ENCODE measurements around the gene SORCS3. TPM values are rescaled to one million over a fixed set of nuclear protein-coding genes. Genes with fewer than 3 reads are reported as not detected.

SORCS3 gene
- total and polyA plus RNA-seq, 4 donors, result 0.14 TPM; not detected in 3

- DNase-seq, result no peak
Measured at GRCh38 chr10:105288613-105289012, 647.5 kb downstream of the SORCS3 start.

DNA sequence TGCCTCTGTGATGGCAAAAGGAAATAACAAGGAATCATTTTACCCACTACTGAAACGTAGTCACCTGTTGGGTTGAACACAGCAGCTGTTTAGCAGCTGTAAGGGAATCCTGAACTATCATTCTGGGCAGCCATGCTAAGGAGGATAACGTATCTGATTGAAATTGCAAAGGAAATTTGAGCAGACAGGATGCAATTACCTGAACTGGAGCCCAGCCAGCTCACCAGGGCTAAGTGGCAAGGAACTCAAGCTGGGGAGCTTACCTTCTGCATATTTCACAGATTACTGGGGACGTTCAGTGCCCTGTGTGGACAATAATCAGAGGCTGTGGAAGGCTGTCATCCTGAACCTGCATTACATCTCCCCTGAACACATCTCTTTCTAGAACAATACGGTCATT, 650.5 kb downstream of the SORCS3 start:
- no peak overlapping the region for H3K4me3 ChIP-seq
- no peak overlapping the region for H3K9ac ChIP-seq (ENCODE audit: insufficient read depth in 1 of 2, low read length in 2 of 2)
- DNase-seq (peak in 1 of 3 donors; percentile 23), ATAC-seq (ENCODE audit: insufficient read depth, low FRiP score) (no peak)
- TF ChIP-seq, protein P1, sequence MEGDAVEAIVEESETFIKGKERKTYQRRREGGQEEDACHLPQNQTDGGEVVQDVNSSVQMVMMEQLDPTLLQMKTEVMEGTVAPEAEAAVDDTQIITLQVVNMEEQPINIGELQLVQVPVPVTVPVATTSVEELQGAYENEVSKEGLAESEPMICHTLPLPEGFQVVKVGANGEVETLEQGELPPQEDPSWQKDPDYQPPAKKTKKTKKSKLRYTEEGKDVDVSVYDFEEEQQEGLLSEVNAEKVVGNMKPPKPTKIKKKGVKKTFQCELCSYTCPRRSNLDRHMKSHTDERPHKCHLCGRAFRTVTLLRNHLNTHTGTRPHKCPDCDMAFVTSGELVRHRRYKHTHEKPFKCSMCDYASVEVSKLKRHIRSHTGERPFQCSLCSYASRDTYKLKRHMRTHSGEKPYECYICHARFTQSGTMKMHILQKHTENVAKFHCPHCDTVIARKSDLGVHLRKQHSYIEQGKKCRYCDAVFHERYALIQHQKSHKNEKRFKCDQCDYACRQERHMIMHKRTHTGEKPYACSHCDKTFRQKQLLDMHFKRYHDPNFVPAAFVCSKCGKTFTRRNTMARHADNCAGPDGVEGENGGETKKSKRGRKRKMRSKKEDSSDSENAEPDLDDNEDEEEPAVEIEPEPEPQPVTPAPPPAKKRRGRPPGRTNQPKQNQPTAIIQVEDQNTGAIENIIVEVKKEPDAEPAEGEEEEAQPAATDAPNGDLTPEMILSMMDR (IDR thresholded peaks at IDR 0.05; ENCODE audit: control extremely low read depth, extremely low read depth), result no peak
- H3K4me1 ChIP-seq (ENCODE audit: control insufficient read depth in 5 of 5, insufficient read depth in 5 of 5, low read length in 5 of 5), result peaks cover 0 to 2% (median 0%) of the 10 kb centered on the region in 5 donors
- WGBS, 2 donors, result 39 to 63% methylated on average over 4 of the region's 4 CpGs
- H3K27me3 ChIP-seq (ENCODE audit: control insufficient read depth in 3 of 3, insufficient read depth in 3 of 3, low read length in 2 of 3), result no peaks in the 10 kb centered on the region
- H3K27ac ChIP-seq (ENCODE audit: low read depth in 1 of 2, low read length in 1 of 2), result no peak overlapping the region
- no peaks in the 10 kb centered on the region for H3K36me3 ChIP-seq (ENCODE audit: control insufficient read depth in 4 of 4, insufficient read depth in 4 of 4, low read length in 4 of 4)
- H3K9me3 ChIP-seq (ENCODE audit: control insufficient read depth in 4 of 4, insufficient read depth in 3 of 4, low read length in 3 of 4), result peaks cover 0 to 6% (median 1%) of the 10 kb centered on the region in 4 donors

More at GRCh38 chr10:105288613-105289012, 647.5 kb downstream of the SORCS3 start:
- ATAC-seq (ENCODE audit: insufficient read depth, low FRiP score), result no peak
- Histone ChIP-seq H3K4me3 (no peak overlapping the region), H3K9me3 (ENCODE audit: control insufficient read depth in 4 of 4, insufficient read depth in 3 of 4, low read length in 3 of 4) (peaks cover 0 to under 1% (median 0%) of the 10 kb centered on the region in 4 donors), H3K27me3 (ENCODE audit: control insufficient read depth in 3 of 3, insufficient read depth in 3 of 3, low read length in 2 of 3) (no peaks in the 10 kb centered on the region), H3K4me1 (ENCODE audit: control insufficient read depth in 5 of 5, insufficient read depth in 5 of 5, low read length in 5 of 5) (peaks cover 0 to under 1% (median 0%) of the 10 kb centered on the region in 5 donors), H3K36me3 (ENCODE audit: control insufficient read depth in 4 of 4, insufficient read depth in 4 of 4, low read length in 4 of 4) (no peaks in the 10 kb centered on the region), H3K27ac (ENCODE audit: low read depth in 1 of 2, low read length in 1 of 2) (no peak overlapping the region), H3K9ac (ENCODE audit: insufficient read depth in 1 of 2, low read length in 2 of 2) (no peak overlapping the region)
- TF ChIP-seq, protein P1 (IDR thresholded peaks at IDR 0.05; ENCODE audit: control extremely low read depth, extremely low read depth), result no peak

GRCh38 chr10:105292236-105292635, 651.1 kb downstream of the SORCS3 start:
- WGBS, 2 donors, result 61 to 74% methylated on average over 3 of the region's 3 CpGs
- no peak overlapping the region for H3K9ac ChIP-seq (ENCODE audit: insufficient read depth in 1 of 2, low read length in 2 of 2)
- peaks cover 0 to 6% (median 1%) of the 10 kb centered on the region in 4 donors for H3K9me3 ChIP-seq (ENCODE audit: control insufficient read depth in 4 of 4, insufficient read depth in 3 of 4, low read length in 3 of 4)
- H3K4me1 ChIP-seq (ENCODE audit: control insufficient read depth in 5 of 5, insufficient read depth in 5 of 5, low read length in 5 of 5), result peaks cover 0 to 2% (median 0%) of the 10 kb centered on the region in 5 donors
- TF ChIP-seq, protein P1 (IDR thresholded peaks at IDR 0.05; ENCODE audit: control extremely low read depth, extremely low read depth), result no peak
- H3K27me3 ChIP-seq (ENCODE audit: control insufficient read depth in 3 of 3, insufficient read depth in 3 of 3, low read length in 2 of 3), result no peaks in the 10 kb centered on the region
- no peaks in the 10 kb centered on the region for H3K36me3 ChIP-seq (ENCODE audit: control insufficient read depth in 4 of 4, insufficient read depth in 4 of 4, low read length in 4 of 4)
- H3K27ac ChIP-seq (ENCODE audit: low read depth in 1 of 2, low read length in 1 of 2), result no peak overlapping the region
- DNase-seq (no peak), ATAC-seq (ENCODE audit: insufficient read depth, low FRiP score) (no peak)
- H3K4me3 ChIP-seq, result no peak overlapping the region

All from lung (tissue), 12 donors.